ENCODE data around the gene DYRK1B. TPM values are rescaled to one million over a fixed set of nuclear protein-coding genes. Genes with fewer than 3 reads are reported as not detected.
"Not testable (repeated sequence)": the region's sequence is repeated elsewhere in the genome, so short reads cannot be mapped to it uniquely, and the experiment has no call there.

Gene DYRK1B
- total RNA-seq, 4 donors from 2014 or later = 9.3 to 19.4 (median 15.4) TPM

- H3K9me3 ChIP-seq; DNase-seq (ENCODE audit: extremely low spot score); H3K27ac ChIP-seq (replicated peaks in 1 of 4); H3K4me1 ChIP-seq; intact Hi-C loops (cut with DNase I); H3K36me3 ChIP-seq; H3K4me3 ChIP-seq: not testable (repeated sequence)
- WGBS = 64% methylated on average over 11 of the region's 43 CpGs
- H3K27me3 ChIP-seq = peaks cover 0 to 27% (median 0%) of the 10 kb centered on the region in 4 donors
Measured at GRCh38 chr19:39875401-39875864, 41.5 kb upstream of the DYRK1B start.

- no peaks in the 10 kb centered on the region for H3K36me3 ChIP-seq
- no peak overlapping the region for H3K27ac ChIP-seq (replicated peaks in 1 of 4)
- WGBS = 100% methylated on average over 1 of the region's 1 CpG
- H3K4me3 ChIP-seq = no peak overlapping the region
- TF ChIP-seq EP300 (IDR thresholded peaks at IDR 0.05) (no peak), POLR2AphosphoS5 (IDR thresholded peaks at IDR 0.05) (no peak), POLR2A (IDR thresholded peaks at IDR 0.05; ENCODE audit: low read depth) (no peak), CTCF (IDR thresholded peaks at IDR 0.05) (no peak)
- H3K9me3 ChIP-seq = no peaks in the 10 kb centered on the region
- peaks cover 0 to 23% (median 0%) of the 10 kb centered on the region in 4 donors for H3K27me3 ChIP-seq
- no peaks in the 10 kb centered on the region for H3K4me1 ChIP-seq
- intact Hi-C loops (cut with DNase I) = no loop called here
- no peak for DNase-seq (ENCODE audit: extremely low spot score)
Measured at GRCh38 chr19:39874404-39874803, 40.4 kb upstream of the DYRK1B start.

GRCh38 chr19:39873385-39873784 is 39.4 kb upstream of the DYRK1B start:
- 94% methylated on average over 6 of the region's 20 CpGs for WGBS
- no peak overlapping the region for H3K27ac ChIP-seq (replicated peaks in 1 of 4)
- intact Hi-C loops (cut with DNase I) = no loop called here
- TF ChIP-seq EP300 (IDR thresholded peaks at IDR 0.05) (no peak), POLR2A (IDR thresholded peaks at IDR 0.05; ENCODE audit: low read depth) (no peak), CTCF (IDR thresholded peaks at IDR 0.05) (no peak), POLR2AphosphoS5 (IDR thresholded peaks at IDR 0.05) (no peak)
- no peaks in the 10 kb centered on the region for H3K36me3 ChIP-seq
- H3K9me3 ChIP-seq = no peaks in the 10 kb centered on the region
- no peak for DNase-seq (ENCODE audit: extremely low spot score)
- peaks cover 0 to 14% (median 0%) of the 10 kb centered on the region in 4 donors for H3K27me3 ChIP-seq
- H3K4me1 ChIP-seq = no peaks in the 10 kb centered on the region
- H3K4me3 ChIP-seq = no peak overlapping the region

GRCh38 chr19:39871886-39872866 is 38.2 kb upstream of the DYRK1B start:
- WGBS = 67% methylated on average over 11 of the region's 47 CpGs

More at GRCh38 chr19:39871886-39872866, 38.2 kb upstream of the DYRK1B start:
- intact Hi-C loops (cut with DNase I) = no loop called here
- TF ChIP-seq CTCF (IDR thresholded peaks at IDR 0.05) (no peak), POLR2A (IDR thresholded peaks at IDR 0.05; ENCODE audit: low read depth) (no peak), EP300 (IDR thresholded peaks at IDR 0.05) (no peak), POLR2AphosphoS5 (IDR thresholded peaks at IDR 0.05) (no peak)
- Histone ChIP-seq H3K4me1 (no peaks in the 10 kb centered on the region), H3K27ac (replicated peaks in 1 of 4) (no peak overlapping the region), H3K9me3 (no peaks in the 10 kb centered on the region), H3K36me3 (no peaks in the 10 kb centered on the region), H3K4me3 (no peak overlapping the region), H3K27me3 (peaks cover 0 to 12% (median 0%) of the 10 kb centered on the region in 4 donors)
- DNase-seq (ENCODE audit: extremely low spot score) = no peak
